NCI-H526 treated with DMSO at 0.1 percent for 48 hours (cell line): ENCODE measurements around the gene MFSD2B.
"Not testable (repeated sequence)": the region's sequence is repeated elsewhere in the genome, so short reads cannot be mapped to it uniquely, and the experiment has no call there.

Experiments used
- DNase-seq: peaks from one replicate; lab custom pipeline; 2025; lab: John Stamatoyannopoulos, UW

MFSD2B gene, protein sequence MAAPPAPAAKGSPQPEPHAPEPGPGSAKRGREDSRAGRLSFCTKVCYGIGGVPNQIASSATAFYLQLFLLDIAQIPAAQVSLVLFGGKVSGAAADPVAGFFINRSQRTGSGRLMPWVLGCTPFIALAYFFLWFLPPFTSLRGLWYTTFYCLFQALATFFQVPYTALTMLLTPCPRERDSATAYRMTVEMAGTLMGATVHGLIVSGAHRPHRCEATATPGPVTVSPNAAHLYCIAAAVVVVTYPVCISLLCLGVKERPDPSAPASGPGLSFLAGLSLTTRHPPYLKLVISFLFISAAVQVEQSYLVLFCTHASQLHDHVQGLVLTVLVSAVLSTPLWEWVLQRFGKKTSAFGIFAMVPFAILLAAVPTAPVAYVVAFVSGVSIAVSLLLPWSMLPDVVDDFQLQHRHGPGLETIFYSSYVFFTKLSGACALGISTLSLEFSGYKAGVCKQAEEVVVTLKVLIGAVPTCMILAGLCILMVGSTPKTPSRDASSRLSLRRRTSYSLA

GRCh38 chr2:24009680-24010476 is at the start of gene MFSD2B:
Gene MFSD2B, plus strand, starts transcription at chr2:24010085. Its CDS starts 12 bp downstream, at chr2:24010097.
- DNase-seq = no peak

DNA sequence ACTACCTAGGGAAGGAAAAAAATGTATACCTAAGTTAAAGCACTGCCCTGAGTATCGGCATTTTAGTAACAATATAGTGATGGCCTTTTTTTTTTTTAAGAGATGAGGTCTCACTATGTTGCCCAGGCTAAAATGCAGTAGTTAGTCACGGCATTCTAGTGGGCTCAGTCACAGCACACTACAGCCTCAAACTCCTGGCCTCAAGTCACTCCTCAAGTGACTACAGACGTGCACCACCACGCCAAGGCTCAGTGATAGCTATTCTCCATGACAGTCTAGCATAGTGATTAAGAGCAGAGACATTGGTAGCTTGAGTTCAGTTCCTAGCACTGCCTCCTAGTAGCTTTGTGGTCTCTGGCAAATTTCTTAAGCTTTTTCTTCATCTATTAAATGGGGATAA is 42.0 kb upstream of the MFSD2B start:
- no peak for DNase-seq

- DNase-seq = no peak
Observed at GRCh38 chr2:23976883-23977282, 33.0 kb upstream of the MFSD2B start.

DNA sequence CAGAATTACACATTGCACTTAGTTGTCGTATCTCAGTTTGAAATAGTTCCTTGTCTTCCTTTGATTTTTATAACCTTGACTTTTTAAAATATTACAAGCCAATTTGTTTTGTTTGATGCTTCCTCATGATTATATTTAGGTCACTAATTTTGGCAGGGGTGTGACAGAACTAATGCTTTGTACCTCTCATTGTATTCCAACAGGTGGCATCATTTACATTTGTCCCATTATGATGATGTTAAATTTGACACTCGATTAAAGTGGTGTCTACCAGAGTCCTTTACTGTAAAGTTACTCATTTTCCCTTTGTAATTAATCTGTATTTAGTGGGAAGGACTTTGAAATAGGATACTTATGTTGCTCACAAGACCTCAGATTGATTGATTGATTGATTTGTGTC is 21.5 kb upstream of the MFSD2B start:
- DNase-seq = no peak

GRCh38 chr2:23992931-23993330 is 17.0 kb upstream of the MFSD2B start:
- no peak for DNase-seq

- DNase-seq = no peak
Observed at GRCh38 chr2:23993736-23994269, 16.1 kb upstream of the MFSD2B start.

- no peak for DNase-seq
Observed at GRCh38 chr2:23994567-23994966, 15.3 kb upstream of the MFSD2B start.

- no peak for DNase-seq
Observed at GRCh38 chr2:24007693-24008092, 2.2 kb upstream of the MFSD2B start.

DNA sequence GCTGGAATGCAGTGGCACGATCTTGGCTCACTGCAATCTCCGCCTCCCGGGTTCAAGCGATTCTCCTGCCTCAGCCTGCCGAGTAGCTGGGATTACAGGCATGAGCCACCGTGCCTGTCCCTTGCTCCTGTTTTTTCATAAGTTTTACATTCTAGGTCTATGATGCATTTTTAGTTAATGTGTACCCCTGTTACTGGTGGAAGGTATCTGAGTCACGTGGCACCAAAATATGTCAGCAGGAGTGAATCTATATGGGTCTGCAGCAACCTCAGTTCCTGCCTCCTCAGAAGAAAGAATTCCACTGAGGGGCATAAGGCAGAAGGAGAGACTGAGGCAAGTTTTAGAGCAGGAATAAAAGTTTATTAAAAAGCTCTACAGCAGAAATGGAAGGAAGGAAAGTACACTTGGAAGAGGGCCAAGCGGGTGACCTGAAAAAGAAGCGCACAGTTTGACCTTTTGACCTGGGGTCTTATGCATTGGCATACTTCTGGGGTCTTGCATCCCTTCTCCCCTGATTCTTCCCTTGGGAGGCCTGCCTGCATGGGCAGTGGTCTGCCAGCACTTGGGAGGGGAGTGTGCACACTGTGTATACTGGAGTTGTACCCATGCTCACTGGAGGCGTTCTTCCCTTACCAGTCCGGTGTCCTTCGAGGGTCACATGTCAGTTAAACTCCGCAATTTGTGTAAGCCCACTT is 1.1 kb upstream of the MFSD2B start:
- DNase-seq = no peak

- DNase-seq = no peak
Observed at GRCh38 chr2:24009367-24009679, 562 bp upstream of the MFSD2B start.

GRCh38 chr2:24010477-24011249 is 778 bp downstream of the MFSD2B start:
- DNase-seq = no peak

- DNase-seq = no peak
Observed at GRCh38 chr2:24011250-24012104, 1.6 kb downstream of the MFSD2B start.

- DNase-seq = no peak
Observed at GRCh38 chr2:24012521-24013188, 2.8 kb downstream of the MFSD2B start.

GRCh38 chr2:24014902-24015301 is 5.0 kb downstream of the MFSD2B start:
- DNase-seq = not testable (repeated sequence)

- DNase-seq = no peak
Observed at GRCh38 chr2:24015562-24016375, 5.9 kb downstream of the MFSD2B start.

GRCh38 chr2:24016376-24016761 is 6.5 kb downstream of the MFSD2B start:
- DNase-seq = no peak

GRCh38 chr2:24016853-24017703 is 7.2 kb downstream of the MFSD2B start:
- no peak for DNase-seq

DNA sequence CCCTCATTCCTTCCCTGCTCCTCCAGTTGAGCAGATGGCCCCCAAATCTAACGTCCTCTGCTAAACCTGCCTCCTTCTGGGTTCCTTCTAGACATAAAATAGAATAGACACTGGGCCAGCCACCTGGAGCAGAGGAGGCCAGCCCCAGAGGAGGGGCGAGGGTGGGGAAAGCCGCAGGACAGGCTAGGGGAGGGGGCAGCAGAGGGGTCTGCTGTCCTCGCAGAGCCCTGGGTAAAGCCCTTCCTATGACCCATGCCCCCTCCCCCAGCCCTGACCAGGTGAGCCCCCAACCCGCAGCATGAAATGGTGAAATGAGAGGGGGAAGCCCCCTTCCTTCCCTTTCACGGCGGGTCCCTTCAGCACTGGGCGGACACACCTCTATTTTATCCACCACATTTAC is 7.8 kb downstream of the MFSD2B start:
- no peak for DNase-seq
